ENCODE data around the gene DGKI.
A peak's percentile ranks its signal among the peaks of the same experiment; 100 is the strongest.
"Not testable (repeated sequence)": the region's sequence is repeated elsewhere in the genome, so short reads cannot be mapped to it uniquely, and the experiment has no call there.

DGKI gene

DNA sequence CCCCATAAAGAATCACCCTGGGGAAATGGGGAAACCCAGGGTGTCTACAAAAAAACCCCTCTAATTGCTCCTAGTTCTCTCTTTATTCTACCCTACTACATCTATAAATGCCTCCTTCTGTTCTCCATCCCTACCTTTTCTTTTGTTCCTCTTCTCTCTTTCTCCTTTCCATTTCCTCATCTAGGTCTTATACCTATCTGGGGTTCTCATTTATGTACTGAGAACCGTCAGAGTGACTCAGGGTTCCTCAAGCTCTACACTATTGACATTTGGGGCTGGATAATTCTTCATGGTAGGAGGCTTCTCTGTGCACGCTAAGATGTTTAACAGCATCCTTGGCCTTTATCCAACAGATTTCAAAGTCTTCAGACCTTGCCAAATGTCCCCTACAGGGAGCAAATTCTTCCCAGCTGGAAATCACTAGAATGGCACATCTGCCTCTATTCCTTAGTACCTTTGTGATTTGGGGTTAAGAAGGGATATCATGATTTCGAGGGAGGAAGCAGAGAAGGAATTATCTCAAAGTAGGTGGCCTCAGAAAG lies 365.9 kb downstream of the DGKI start:
- DNase-seq (ENCODE audit: low spot score) (no peak), FAIRE-seq (no peak)

DNA sequence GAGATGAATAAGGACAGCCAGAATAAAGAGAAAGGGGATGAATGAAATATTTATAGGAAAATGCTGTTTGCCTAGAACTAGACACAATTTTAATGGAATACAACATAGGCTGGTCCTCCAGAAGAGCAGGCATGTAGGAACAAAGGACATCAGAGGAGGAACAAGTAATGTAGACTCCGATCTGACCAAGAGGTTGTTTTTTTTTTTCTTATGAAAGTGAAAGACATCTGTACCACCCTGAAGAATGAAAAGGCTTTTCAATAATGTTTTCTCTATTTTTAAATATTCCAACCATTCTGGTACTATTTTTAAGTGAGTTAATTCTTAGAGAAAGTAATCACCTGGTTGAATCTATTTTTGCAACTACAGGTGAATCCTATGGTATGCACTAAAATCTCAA lies 366.4 kb downstream of the DGKI start:
- no peak for DNase-seq (ENCODE audit: low spot score)
- no peak for FAIRE-seq

- no peak for FAIRE-seq
- DNase-seq (ENCODE audit: low spot score), result no peak
Observed at GRCh38 chr7:137476937-137477336, 369.8 kb downstream of the DGKI start.

DNA sequence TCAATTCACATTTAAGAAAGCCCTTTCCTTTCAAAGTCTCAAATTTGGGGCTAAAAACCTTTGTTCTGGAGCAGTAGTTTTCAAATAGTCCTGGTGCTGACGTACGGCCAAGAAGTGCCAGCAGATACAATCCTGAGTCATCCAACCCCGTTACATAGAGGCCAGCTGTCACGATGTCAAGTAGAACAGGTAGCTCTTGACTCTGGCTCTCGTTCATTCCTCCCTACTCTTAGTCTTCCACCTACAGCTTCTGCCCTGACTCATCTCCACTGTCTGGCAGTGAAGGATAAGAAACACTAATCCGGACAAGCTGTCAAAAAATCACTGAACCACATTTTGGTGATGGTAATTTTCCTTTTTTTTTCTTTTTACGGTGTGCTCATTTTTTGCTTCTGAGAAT lies 370.8 kb downstream of the DGKI start:
- no peak for FAIRE-seq
- peak; percentile 15 for DNase-seq (ENCODE audit: low spot score)

DNA sequence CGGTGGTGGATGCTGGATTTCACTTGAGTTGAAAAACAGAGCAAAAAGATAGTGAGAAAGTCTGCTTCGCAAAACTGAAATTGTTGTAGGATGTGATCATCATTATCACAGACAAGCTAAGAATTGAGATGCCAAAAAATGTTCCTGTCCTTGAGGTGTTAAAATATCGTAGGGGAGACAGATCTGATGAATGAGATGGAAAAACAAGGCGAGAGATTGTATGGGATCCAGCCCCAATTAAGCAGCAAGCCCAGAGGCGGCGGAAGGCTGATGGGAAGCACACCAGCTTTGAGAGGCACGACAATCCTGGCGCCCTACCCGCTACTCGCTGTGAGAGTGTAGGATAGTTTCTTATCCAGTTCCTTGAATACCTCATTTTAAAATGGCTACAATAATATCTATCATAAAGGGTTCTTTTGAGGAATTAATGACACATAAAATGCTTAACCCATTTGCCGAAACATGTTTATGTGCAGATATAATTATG lies 372.2 kb downstream of the DGKI start:
- no peak for FAIRE-seq

DNA sequence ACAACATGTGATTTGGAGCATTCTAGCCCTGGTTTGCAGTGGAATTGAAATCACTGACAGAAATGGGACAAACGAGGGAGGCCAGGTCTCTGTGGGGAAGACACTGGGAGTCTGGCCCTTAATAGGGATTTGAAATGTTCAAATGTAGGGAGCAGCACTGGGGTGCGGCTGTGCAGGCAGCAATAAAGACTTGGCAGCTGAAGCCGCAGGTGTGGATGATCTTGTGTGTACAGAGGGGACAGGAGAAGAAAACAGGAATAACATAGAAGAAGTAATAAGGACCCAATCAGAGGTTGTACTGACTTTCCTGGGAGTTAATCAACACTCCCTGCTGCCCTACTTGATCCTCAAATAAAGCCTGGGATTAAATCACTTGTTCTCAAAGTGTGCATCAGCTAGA lies 375.6 kb downstream of the DGKI start:
- no peak for FAIRE-seq

More for the DNA sequence above, 372.2 kb downstream of the DGKI start:
- no peak for DNase-seq (ENCODE audit: low spot score)

DNA sequence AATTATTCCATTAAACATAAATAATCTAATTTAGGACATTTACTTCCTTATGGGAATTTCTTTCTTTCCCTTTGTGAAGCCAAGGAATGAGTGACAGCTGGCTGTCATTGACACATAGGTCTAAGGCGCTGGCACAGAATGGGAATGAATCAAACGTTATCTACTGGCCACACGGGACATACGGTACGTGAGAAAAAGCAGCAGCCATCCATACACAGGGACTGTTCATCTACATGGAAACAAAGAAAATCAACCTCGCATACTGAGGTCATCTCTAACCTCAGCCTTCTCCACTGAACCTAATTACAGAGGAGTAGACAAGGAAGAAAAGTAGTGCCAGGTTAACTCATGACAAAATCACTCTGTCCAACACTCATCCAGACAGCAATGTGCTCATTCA lies 376.9 kb downstream of the DGKI start:
- DNase-seq (ENCODE audit: low spot score) (no peak), FAIRE-seq (no peak)

More for the DNA sequence above, 375.6 kb downstream of the DGKI start:
- no peak for DNase-seq (ENCODE audit: low spot score)

GRCh38 chr7:137469191-137469811 lies 377.5 kb downstream of the DGKI start:
- DNase-seq (ENCODE audit: low spot score) (no peak), FAIRE-seq (no peak)

- no peak for FAIRE-seq
- DNase-seq (ENCODE audit: low spot score), result no peak
Observed at GRCh38 chr7:137462847-137463246, 383.9 kb downstream of the DGKI start.

DNA sequence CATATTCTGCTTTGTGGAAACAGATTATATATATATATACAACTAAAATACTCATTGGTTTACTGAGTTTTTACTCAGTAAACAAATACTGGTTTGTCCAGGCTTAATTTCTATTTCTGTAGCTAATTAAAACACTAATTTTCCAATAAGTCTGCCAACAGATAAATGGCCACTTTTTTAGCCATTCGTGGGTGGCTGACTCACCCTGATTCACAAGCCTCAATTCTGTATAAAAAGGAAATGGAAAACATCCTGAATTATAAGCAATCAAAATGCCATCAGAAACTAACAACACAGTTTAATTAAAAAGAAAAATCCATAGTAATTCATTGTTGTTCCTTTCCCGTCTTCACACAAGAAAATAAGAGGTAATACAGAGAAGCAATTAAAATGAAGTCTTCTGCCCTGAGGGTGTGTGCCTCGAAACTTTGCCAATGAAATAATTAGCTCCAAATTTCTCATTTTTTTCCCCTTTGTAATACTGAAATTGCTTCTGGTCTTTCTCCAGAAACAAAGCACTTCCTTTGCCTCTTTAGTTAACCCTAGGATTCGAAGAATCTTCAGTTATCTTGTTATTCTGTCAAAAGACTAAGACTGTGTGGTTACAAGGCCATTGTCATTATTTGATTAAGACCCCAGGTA lies 384.6 kb downstream of the DGKI start:
- FAIRE-seq, result no peak
- DNase-seq (ENCODE audit: low spot score), result no peak

DNA sequence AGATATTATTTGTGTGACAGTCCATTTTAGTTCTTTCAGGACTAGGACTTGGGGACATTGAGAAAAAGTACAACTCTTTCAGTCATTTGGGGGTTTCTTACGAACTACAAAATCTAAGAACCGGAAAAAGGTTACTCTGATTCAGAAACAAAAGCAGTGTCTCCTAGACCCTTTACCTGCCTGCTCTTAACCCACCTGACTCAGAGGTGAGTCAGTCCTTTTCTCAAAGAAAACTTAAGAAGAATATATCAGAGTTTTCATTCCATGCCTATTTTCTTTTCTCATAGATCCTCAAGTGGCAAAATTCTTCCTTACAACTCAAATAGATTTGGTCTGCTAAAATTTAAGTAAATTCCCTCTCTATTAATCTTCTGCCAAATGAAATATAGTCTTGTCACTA lies 388.4 kb downstream of the DGKI start:
- FAIRE-seq, result no peak
- no peak for DNase-seq (ENCODE audit: low spot score)

DNA sequence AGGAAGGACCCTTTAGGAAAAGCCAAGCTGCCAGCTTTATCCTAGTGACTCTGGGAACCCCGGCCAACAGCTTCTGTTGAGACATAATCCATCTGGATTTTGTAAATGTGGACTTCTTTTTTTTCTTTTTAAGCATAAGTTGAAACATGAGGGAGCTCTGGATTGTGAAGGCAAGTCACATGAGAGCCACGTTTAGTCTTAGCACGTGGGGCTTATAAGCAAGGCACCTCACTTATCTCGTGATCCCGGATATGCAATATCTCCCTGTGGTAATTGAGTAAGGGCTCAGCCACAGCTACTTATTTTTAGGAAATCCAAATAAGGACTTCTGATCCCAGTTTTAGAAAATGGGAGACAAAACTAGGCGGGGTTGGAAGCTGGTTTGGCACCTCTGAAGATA lies 392.0 kb downstream of the DGKI start:
- FAIRE-seq (no peak), DNase-seq (ENCODE audit: low spot score) (no peak)

DNA sequence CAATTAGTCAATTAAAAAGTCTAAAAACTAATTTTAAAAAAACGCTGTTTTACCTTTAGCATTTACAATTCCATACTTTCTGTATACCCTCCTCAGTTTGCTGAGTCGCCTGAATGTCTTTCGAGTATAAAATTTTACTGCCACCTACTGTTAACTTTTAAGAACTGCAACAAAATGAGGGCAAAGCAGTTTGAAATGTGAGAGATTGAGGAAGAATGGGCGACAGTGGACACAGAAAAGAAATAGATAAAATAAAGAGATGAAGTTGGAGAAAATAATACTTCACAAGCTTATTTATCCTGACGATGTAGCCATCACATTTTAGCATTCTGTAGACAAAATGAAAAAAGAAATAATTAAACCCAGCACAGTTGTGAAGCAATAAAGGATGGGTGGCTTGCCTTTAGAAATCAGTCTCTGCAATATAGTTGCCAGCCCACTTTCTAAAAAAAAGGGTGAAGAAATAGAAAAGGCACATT lies 392.5 kb downstream of the DGKI start:
- FAIRE-seq, result no peak
- peak; percentile 14 for DNase-seq (ENCODE audit: low spot score)

DNA sequence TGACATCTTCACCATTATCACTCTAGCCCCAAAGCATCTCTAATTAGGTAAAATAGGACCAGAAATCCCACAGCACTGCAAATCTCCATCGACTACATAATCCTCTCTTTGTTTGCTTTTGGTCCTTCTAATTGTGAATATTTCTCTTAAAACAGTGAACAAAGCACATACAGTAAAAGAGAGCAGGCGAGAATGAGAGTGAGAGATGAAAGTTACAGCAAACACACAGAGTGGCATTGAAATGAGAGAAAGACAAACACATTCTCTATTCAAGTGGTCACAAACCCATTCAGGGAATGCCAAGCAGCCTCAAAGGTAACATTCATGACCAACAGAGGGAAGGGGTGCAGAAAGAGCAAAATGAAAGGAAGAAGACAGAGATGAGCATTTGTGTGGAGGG lies 393.4 kb downstream of the DGKI start:
- DNase-seq (ENCODE audit: low spot score), result no peak
- no peak for FAIRE-seq

DNA sequence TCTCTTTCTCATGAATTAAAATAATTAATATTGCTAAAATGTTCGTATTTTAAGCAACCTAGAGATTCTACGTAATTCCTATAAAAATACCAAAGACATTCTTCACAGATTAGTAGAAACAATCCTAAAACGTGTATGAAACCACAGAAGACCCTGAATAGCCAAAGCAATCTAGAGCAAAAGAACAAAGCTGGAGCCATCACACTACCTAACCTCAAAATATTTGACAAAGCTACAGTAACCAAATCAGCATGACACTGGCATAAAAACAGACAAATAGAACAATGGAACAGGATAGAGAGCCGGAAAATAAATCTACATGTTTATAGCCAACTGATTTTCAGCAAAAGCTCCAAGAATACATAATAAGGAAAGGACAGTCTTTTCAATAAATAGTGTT lies 397.8 kb downstream of the DGKI start:
- no peak for FAIRE-seq

DNA sequence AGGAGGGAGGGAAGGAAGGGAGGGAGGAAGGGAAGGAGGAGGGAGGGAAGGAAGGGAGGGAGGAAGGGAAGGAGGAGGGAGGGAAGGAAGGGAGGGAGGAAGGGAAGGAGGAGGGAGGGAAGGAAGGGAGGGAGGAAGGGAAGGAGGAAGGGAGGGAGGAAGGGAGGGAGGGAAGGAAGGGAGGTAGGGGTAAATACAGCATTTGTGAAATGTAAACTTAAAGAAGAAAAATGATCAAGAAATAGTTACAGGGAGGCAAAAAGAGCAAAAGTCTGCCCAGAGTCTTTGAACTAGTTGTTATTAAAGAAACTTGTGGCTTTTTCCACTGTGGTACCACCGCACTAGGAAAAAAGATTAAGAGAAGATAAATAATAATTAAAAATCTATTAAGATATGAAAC lies 398.2 kb downstream of the DGKI start:
- FAIRE-seq, result not testable (repeated sequence)

More for the DNA sequence above, 397.8 kb downstream of the DGKI start:
- no peak for DNase-seq (ENCODE audit: low spot score)

GRCh38 chr7:137446025-137446424 lies 400.7 kb downstream of the DGKI start:
- no peak for DNase-seq (ENCODE audit: low spot score)

More for the DNA sequence above, 398.2 kb downstream of the DGKI start:
- DNase-seq (ENCODE audit: low spot score), result not testable (repeated sequence)

DNA sequence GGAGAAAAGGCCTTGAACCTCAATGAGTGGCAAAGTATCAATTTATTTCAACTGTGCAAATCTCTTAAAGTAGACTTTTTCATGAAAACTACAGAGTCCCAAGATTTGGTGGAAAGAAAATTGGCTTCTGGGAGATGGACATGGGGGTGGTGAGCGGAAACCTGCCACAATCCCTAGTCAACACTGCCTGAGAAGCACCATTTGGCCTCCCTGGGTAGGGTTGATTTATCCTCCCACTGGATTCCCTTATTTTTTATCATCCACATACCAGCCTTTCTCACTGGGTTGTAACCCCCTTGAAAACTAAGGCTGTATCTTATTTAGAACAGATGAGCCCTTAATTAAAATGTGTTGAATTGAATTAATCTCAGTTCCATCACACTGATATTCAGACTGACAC lies 401.5 kb downstream of the DGKI start:
- no peak for FAIRE-seq
- no peak for DNase-seq (ENCODE audit: low spot score)

More at GRCh38 chr7:137446025-137446424, 400.7 kb downstream of the DGKI start:
- FAIRE-seq, result no peak

- no peak for FAIRE-seq
- DNase-seq (ENCODE audit: low spot score), result peak; percentile 39
Observed at GRCh38 chr7:137443616-137444015, 403.2 kb downstream of the DGKI start.

DNA sequence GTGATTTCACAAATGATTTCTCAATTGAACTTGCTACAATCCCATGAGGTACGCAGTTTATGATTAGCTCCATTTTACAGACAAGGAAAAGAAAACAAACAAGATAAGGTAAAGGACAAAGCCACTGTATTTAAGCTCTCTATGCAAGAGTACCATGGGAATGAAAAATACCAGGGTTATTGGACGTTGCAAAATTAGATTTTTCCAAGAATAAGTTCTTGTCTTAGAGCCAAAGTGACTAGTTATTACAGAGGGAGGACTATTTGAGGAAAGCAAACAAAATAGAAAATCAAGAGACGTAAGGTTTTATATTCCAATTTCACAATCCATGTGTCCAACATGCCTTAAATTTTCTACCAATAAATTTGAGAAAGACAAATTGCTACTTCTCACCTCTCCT lies 405.3 kb downstream of the DGKI start:
- FAIRE-seq (no peak), DNase-seq (ENCODE audit: low spot score) (no peak)

DNA sequence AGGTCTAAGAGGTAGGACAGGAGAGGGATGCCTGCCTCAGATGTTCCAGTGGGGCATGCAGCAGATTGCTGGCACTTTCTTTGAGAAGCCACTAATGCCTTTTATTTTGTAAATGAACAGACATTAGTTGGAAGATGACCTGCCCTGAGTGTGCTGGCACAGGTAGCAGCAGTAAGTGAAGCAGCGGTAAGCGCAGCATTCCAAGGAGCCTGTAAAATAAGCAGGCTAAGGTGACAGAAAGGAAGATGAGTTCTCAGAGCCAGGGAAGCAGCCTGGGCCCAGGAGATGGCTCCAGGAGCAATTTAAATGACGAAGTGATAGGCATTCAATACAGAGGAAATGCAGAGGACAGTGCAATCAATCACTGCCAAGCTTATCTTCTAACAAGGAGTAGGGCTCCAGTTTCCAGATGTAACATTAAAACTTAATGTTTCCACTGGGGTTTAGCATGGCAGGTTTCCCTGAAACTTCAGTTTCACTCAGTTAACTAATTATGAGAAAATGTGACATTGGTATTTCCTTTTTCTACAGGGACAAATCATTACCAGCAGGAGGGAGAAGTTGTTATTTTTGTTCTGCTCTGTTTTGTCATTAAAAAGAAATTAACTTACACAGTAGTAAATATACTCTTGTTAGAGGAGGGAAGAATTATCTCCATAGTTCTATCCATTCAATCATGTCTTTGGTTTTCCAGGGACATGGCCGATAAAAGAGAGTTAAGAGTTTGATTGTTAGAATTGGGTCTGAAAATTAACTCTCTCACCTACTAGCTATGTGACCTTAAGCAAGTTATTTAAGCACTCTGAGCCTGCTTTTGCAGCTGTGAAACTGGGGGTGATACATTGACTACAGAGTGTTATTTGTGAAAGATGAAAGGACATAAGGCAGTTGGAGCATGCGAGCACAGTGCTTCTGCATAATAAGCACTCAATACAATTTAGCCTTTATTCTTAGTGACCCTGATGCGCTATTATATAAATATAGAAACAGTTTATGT lies 406.6 kb downstream of the DGKI start:
- no peak for FAIRE-seq
- DNase-seq (ENCODE audit: low spot score), result no peak

All from urothelium cell line (cell line).